Measurements from ENCODE around the gene OR2C3.

DNA sequence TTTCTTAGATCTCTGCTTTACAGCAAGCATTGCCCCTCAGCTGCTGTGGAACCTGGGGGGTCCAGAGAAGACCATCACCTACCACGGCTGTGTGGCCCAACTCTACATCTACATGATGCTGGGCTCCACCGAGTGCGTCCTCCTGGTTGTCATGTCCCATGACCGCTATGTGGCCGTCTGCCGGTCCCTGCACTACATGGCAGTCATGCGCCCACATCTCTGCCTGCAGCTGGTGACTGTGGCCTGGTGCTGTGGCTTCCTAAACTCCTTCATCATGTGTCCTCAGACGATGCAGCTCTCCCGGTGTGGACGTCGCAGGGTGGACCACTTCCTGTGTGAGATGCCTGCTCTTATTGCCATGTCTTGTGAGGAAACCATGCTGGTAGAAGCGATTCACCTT, 44.9 kb downstream of the OR2C3 start:
- no peak for TF ChIP-seq POLR2AphosphoS5 (IDR thresholded peaks at IDR 0.05; ENCODE audit: low read depth)
- TF ChIP-seq, protein P1, sequence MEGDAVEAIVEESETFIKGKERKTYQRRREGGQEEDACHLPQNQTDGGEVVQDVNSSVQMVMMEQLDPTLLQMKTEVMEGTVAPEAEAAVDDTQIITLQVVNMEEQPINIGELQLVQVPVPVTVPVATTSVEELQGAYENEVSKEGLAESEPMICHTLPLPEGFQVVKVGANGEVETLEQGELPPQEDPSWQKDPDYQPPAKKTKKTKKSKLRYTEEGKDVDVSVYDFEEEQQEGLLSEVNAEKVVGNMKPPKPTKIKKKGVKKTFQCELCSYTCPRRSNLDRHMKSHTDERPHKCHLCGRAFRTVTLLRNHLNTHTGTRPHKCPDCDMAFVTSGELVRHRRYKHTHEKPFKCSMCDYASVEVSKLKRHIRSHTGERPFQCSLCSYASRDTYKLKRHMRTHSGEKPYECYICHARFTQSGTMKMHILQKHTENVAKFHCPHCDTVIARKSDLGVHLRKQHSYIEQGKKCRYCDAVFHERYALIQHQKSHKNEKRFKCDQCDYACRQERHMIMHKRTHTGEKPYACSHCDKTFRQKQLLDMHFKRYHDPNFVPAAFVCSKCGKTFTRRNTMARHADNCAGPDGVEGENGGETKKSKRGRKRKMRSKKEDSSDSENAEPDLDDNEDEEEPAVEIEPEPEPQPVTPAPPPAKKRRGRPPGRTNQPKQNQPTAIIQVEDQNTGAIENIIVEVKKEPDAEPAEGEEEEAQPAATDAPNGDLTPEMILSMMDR (conservative IDR thresholded peaks at IDR 0.05; ENCODE audit: low read depth in 2 of 2), result no peak

Measured in GM23338 (cell line).